GM21576 (cell line): ENCODE data around the gene CISH.

ENCODE experiments used
- ATAC-seq: cut with Tn5 transposase; IDR thresholded peaks from one replicate; pipeline ENCODE4 v1.9.1; 2021; ENCODE audit warnings: mild to moderate bottlenecking, moderate library complexity; ENCODE audit not compliant: unreplicated experiment

CISH gene

DNA sequence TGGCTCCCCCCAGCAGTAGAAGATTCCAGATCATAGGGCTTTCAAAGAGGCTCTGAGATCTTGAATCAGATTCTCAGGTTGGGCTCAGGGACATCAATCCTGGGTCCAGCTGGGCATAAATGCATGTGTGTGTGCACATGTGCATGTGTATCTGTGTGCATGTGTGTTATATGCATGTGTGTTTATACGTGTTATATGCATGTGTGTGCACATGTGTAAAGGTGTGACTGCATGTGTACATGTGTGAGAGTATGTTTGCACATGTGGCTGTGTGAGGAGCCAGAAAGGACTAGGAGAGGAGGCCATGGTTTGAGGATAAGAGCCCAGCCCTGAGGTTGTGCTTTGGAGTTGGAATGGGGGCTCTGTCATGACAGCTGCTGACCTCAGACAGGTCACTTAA is 3.6 kb upstream of the CISH start:
- no peak for ATAC-seq

DNA sequence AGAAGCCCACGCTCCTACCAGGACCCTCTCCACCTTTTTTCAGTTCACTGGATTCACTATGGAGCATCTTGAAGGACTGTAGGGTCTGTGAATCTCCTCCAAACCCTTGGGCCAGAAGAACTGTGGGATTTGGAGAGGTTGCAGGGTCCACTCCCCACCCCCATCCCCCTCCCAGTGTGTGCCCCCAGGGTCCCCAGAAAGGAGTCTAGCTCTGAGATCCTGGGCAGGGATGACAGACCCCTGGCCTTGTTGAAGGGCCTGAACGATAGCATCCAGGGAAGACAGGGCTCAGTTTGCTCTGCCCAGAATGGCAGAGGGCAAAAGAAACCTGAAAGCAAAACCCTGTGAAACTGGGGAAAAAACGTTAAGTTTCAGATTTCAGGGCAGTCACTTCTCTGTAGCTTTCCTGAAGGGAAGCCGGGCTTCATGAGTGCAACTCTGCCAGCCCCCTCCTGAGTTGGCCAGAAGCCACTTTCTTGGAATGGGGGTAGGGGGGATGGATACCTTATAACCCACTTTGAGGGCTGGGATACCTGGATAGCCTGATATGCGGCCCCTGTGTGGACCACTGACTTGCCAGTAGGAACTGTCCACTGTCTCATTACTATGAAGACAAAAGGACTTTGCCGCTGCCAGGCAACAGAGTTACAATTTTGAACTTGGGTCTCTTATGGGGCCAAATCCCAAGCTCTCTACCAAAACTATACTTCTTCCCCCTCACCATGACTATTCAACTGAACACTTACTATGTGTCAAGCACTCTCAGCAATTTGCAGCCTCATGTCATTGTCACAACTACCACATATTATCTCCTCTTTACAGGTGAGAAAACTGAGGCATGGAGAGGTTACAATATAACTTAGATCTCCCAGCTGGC is 1.6 kb upstream of the CISH start:
- ATAC-seq = no peak

DNA sequence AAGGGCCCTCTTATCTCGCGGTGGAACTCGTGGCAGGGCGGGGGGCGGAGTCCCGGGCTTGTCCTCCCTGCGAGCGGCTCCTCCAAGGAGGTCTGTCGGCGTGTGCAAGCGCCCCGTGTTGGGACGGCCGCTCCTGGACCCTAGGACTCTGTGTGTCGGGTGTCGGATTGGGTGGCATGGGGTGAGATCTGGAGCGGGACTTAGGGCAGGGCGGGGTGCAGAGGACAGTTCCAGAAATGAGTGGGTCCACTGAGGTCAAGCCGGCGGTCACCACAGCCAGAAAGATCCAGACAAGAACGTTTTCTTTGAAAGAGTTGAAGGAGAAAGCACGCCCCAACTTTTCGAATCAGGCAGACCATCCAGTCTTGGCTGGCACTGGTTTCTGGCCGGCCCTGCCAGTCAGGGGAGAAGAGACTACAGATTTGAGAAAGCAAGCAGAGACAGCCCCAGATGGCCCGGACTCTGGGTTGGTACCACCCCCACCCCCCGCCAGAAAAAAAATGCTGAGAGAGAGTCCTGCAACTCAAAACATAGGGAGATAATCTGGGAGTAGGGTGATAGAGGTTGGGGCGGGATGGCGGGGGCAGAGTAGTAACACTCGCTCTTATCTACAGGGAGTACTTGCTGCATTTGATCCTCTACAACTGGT is 784 bp upstream of the CISH start:
- no peak for ATAC-seq

DNA sequence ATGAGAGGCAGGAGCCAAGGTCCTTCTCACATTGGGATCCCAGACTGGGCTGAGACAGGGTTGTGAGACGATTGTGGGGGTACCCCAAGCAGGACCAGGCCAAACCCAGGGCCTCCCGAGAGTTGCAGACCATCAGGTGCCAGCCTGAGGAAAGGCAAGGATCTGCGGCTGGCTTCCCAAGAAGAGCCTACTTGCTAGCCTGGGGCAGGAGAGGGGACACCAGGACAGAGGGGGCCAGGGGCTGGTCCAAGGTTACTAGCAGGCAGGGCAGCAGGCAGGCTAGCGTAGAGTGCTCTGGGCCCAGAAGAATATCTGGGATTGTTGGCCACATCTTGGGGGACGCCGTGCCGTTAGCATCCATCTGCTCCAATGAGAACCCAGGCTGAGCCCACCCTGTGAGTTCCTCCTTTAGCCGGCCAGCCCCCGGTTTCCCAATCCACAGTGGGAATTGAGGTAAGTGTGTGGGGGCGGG is 546 bp downstream of the CISH start:
- no peak for ATAC-seq

DNA sequence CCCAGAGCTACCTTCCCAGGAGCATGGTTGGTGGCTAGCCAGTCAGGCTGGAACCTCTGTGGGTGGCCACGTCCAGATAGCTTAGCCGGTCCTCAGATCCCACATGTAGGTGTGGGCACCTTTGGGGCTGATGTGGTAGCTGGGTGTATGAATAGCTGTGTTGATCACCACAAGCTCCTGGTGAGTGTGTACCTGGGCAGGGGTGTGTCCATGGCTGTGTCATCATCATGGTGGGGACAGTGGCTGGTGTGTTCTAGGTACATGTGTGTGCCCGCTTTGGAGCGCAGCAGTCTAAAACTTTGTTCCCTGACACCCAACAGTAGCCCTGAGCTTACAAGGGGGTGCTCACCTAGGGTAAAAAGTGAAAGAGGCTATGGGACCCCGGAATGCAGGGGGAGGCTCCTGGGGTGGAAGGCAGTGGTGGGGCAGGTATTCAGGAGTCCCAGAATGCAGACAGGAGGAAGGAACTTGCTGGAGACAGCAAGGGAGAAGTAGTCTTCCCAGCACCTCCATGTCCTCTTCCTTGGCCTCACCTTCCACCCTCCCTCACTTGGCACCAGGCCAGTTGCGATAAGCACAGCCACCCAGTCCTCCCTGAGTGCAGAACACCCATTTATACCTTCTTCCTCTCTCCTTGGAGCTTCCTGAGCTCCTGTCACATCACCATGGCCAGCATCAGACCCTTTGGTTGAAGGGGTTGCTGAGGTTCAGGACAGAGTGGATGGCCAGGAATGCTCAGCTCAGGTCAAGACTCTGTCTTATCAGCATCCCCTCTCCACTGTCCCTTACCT is 1.2 kb downstream of the CISH start:
- ATAC-seq = no peak

DNA sequence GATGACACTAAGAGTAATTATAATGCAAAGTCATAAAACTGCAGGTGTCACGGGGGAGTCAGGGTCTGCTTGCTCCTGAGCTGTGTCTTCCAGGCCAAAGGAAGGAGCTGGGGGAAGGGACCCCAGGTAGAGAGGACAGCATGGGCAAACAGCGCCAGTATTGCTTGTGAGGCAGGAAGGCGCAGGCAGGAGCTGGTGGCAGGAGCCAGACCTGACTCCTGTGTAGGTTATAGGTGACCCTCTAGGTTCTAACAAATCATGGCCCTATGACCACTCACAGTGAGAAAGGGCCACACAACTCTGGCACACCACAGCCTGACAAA is 1.9 kb downstream of the CISH start:
- no peak for ATAC-seq

DNA sequence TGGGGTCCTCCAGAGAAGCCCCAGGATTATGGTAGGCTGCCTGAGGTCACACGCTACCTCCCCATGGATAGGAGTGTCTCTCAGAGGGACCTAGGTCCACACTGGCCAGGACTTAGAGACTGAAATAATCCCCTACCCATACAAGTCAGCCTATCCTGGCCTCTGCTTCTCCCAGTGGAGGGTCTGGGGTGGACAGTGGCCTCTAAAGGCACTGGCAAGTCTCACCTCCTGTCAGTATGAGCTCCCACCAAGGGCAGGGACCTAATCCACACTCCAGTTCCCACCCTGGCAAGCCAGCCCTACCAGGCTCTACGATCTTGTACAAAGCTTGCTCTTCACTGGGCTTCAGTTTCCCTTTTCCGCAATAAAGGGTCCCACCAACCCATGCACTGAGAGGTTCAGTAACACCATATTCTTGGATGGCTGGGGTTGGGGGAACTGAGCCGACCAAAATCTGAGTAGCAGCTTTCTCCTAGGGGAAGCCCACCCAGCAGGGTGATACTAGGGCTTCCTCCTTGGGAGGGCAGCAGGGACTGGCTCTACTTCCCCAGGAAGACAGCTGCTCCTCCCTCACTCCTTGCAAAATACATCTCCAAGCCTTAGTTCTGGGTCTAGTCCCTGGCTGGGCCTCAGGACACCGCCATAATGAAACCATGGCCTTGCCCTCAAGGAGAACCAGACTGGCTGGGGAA is 2.4 kb downstream of the CISH start:
- no peak for ATAC-seq

DNA sequence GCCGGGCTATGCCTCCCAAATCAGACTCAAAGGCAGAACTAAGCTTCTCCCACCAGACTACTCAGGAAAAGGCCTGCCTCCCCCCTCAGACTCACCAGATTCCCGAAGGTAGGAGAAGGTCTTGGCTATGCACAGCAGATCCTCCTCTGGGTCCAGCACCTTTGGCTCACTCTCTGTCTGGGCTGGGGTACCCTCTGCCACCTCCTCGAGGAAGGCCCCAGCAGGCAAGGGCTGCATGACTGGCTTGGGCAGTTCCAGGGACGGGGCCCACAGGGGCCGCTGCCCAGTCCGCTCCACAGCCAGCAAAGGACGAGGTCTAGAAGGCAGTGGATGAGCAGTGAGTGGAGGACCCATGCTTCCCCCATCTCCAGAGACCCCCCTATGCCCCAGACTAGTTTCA is 3.3 kb downstream of the CISH start:
- no peak for ATAC-seq

DNA sequence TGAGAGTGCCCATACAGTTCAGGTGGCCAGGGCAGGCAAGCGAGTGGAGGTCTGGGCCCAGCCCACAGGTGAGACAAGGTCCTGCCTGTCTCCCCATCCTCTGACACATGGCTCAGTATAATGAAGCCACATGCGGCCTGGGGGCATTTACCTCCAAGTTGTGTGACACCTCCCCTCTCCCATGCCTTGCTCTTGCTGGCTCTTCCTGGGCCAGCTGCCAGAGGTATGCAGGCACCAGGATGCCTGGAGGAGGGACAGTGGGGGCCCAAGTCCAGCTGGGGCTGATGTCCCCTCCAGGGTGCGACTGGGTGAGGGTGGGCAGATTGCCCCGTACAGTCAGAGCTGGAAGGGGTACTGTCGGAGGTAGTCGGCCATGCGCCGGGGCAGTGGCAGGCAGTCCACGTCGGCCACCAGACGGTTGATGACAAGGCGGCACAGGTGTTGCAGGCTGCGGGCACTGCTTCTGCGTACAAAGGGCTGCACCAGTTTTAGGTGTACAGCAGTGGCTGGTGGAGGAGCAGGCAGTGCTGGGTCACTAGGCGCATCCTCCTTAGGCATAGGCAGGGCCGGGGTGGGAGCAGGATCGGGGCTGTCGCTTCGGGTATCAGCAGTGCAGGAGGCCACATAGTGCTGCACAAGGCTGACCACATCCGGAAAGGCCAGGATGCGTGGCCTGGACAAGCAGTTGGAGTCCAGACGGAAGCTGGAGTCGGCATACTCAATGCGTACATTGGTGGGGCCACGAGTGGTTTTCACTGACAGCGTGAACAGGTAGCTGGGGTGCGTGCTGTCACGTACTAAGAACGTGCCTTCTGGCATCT is 4.1 kb downstream of the CISH start:
- ATAC-seq = no peak

DNA sequence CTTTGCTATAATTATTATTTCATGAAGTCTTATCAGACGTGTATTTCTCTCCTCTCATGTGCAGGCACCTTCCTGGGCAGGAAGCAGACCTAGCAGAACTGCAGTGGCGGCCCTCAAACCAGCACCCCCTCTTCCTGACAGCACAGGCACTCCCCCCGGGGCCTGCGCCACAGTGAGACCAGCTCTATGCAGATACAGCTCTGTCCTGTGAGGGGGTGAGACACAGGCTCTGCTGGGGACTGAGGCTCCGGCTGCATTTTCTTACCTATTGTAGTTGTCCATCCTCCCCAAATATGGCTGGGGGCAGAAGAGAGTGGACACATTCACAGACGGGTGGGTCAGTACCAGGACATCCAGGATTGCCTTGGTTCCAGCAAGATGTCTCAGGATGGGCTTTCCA is 5.0 kb downstream of the CISH start:
- ATAC-seq = no peak

DNA sequence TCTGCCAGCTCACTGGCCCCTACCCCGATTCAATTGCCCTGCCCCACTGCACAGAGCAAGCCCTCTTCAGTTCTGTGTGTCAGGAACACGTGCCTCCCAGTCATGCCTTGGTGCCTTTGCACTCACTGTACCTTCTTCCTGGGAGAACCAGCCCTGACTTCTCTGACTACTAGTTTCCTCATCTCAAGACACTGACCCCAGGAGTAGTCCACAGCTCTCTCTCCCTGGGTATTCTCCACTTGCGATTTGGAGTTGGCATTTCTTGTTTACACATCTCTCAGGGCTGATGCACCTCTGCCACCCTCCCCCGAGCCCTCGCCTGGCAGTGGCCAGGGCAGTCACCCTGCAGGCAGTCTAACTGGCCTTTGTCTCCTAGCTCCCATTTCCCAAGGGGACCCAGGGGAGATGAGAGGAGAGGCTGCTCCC is 5.7 kb downstream of the CISH start:
- ATAC-seq = no peak

DNA sequence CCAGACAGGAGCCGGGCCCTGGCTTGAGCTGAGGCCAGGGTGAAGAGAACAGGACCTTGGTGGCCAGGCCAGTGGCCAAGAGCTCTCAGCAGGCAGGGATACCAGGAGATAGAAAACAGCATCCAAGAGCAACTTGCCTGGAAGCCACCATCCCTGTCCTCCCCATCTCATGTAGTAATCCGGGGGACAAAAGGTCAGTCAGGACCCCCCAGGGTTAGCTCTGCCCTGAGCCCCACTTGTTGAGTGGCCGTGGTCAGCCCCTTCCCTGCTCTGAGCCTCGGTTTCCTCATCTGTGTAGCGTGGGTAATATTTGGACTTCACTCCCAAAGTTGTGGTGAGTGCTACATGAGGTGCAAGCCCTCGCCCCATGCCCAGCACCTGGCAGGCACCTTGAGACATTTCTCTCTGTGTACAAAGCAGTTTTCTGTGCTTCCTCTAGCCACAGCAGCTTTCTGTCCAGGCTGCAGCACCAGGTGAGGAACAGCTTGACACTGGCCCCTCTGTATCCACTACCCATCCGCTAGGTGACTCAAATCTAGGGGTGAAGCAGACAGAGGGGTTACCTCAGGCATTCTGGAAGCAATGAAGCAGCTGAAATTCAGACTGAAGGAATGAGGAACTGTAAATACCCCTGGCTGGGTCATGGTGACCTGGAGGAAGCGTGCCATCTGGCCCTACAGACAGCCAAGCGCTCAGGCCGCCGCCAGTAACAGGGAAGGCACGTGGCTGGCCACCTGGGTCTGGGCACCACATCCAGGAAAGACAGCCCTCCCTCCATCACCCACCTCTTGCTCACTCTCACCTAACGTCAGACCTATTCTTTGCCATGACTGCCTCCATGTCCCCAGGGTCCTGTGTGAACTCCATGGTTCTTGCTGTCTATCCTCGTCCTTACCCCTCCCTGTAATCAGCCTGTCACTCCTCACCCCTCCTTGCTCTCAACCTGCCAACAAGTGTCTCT is 6.7 kb downstream of the CISH start:
- ATAC-seq = no peak

DNA sequence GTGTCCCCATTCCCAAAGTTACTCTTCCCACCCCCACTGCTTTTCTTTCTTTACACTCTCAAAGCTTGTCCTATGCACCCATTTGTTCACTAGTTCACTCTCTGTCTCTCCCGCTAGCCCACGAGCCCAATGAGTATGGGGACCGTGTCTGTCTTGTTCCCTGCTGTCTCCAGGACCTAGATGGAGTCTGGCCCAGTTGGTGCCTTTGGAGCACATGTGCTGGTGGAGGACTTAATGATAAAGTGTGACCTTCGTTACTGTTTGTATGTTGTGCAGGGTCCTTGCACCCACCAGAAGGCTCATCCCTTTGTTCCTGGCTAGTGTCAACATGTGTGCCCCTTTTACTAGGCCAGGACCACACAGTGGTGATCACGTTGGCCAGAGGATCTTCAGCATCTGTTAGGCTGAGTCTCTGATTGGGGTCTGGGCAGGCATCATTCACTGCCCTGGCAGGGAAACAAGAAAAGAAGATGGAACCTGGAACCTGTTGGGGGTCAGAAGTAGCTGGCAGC is 7.4 kb downstream of the CISH start:
- no peak for ATAC-seq

DNA sequence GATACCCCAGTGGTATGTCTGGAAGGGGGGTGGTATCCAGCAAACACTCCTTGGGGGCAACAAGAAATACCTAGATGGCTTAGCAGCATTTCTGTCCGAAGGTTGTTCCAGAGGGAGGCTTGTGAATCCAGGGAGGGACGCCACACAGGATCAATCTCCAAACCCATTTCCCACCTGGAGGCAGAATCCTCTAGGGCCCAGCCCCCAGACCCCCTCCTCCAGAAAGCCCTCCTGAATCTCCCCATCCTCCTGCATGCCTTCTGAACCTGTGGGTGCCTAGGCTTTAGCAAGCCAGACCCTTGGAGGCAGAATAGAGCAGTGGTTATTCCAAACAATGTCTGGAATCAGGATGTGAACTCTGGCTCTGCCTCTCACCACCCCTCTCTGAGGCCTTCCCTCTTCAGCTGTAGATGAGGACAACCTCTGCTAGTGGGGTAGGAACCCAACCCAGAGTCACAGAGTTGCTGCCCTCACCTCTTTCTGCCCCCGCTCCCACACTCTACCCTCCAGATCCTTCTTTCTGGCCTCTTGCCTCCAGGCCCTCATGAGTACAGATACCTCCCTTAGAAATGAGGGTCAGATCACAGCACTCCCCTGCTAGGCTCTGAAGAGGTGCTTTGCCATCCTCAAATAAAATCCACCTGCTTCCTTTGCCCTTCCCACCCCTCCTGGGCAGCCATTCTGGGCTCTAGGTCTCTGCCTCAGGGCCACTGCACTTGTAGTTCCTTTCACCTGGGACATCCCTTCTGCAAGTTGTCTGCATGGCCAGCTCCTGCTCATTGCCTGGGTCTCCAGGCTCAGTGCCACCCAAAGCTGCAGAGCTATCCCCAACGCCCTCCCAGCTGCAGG is 8.1 kb downstream of the CISH start:
- ATAC-seq = no peak

DNA sequence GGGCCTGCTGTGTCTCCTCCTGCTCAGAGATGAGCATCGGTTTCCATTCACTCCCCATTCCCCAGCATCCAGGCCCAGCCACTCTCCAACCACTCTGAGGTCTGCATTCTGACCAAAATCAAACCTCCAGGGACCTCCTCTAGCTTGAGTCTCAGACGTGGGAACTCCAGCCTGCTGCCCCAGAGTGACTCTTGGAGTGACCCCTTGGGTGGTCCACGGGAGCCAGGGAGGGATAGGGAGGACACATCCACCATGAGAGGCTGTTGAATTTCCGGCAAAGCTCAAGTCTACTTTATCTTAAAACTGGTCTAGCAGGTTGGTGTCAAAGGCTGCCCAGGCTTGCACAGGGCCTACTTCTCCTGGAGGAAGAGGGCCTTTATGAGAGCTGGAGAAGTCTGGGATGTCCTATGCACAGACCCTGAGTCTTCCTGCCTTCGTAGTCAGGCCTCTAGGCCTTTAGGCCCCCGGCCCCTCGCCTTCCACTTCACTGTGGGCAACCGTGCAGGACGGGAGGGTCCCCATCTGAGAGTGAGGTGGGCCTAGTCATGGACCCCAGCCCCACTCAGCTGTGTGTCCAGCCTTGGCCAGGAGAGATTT is 8.9 kb downstream of the CISH start:
- ATAC-seq = no peak

DNA sequence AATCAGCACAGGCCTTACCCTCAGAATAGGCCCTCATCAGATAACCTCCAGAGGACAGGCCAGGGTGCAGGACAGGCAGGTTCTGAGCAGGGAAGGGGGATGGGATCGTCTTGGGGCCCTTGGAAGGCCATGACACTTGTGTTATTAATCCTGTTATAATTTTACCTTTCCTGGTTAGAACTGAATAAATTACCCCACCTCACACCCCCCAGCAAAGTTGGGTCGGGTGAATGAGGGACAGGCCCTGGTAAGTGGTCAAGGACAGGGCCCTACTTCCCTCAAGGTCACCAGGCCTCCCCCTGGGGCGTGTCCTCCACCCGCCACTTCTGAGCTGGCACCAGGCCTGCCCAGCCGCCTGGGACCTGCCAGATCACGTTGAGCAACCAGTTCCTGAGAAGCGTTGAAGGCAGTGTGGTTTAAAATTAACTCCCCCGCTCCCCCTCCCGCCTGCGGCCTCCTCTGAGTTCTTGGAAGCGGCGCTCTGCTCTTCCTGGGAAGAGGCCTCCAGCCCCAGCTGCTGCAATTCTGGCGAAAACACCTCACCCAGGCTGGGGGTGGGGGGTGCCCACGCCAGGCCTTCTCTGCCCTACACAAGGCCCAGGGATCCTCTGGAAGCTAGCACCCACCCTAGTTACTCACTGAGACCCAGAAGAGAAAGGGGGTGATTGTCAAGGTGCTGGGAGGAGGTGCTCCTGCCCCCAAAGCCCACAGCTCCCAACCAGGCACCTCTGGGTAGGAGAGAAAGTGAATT is 10.6 kb downstream of the CISH start:
- ATAC-seq = peak; percentile 51
